ENCODE measurements around the gene ADGB. TPM values are rescaled to one million over a fixed set of nuclear protein-coding genes. Genes with fewer than 3 reads are reported as not detected.
"Not testable (repeated sequence)": the region's sequence is repeated elsewhere in the genome, so short reads cannot be mapped to it uniquely, and the experiment has no call there.

ADGB gene
- total RNA-seq, 4 donors from 2014 or later: 0.40 TPM; not detected in 3

- H3K27ac ChIP-seq: no peak overlapping the region
- no peak for TF ChIP-seq CTCF (IDR thresholded peaks at IDR 0.05)
Measured at GRCh38 chr6:146850238-146850896, 251.6 kb downstream of the ADGB start.

GRCh38 chr6:146850981-146851380, 252.2 kb downstream of the ADGB start:
- Histone ChIP-seq H3K4me3 (replicated peaks in 1 of 3) (no peak overlapping the region), H3K36me3 (no peaks in the 10 kb centered on the region), H3K9me3 (no peaks in the 10 kb centered on the region), H3K27ac (no peak overlapping the region), H3K4me1 (no peaks in the 10 kb centered on the region), H3K27me3 (no peaks in the 10 kb centered on the region)
- TF ChIP-seq POLR2A (IDR thresholded peaks at IDR 0.05) (no peak), CTCF (IDR thresholded peaks at IDR 0.05) (no peak)
- intact Hi-C loops (cut with DNase I): loop anchor here (5.0 kb wide), 1 partner anchor 436 kb away; no protein-coding TSS in a partner anchor
- DNase-seq: no peak

More at GRCh38 chr6:146850238-146850896, 251.6 kb downstream of the ADGB start:
- no peak for DNase-seq
- Histone ChIP-seq H3K36me3 (no peaks in the 10 kb centered on the region), H3K4me3 (replicated peaks in 1 of 3) (no peak overlapping the region), H3K9me3 (no peaks in the 10 kb centered on the region), H3K27me3 (no peaks in the 10 kb centered on the region), H3K4me1 (no peaks in the 10 kb centered on the region)
- 78 to 87% methylated on average over 6 of the region's 6 CpGs for WGBS, 2 donors
- intact Hi-C loops (cut with DNase I): loop anchor here (5.0 kb wide), 1 partner anchor 437 kb away; no protein-coding TSS in a partner anchor

GRCh38 chr6:146851837-146852236, 253.1 kb downstream of the ADGB start:
- H3K4me3 ChIP-seq (replicated peaks in 1 of 3): no peak overlapping the region
- 85 to 86% methylated on average over 1 of the region's 1 CpG for WGBS, 2 donors
- no peaks in the 10 kb centered on the region for H3K27me3 ChIP-seq
- intact Hi-C loops (cut with DNase I): loop anchor here (5.0 kb wide), 1 partner anchor 435 kb away; no protein-coding TSS in a partner anchor
- no peaks in the 10 kb centered on the region for H3K4me1 ChIP-seq
- H3K9me3 ChIP-seq: no peaks in the 10 kb centered on the region
- no peak for DNase-seq
- H3K27ac ChIP-seq: no peak overlapping the region
- no peak for TF ChIP-seq POLR2A (IDR thresholded peaks at IDR 0.05)
- TF ChIP-seq CTCF (IDR thresholded peaks at IDR 0.05): no peak
- no peaks in the 10 kb centered on the region for H3K36me3 ChIP-seq

- not testable (repeated sequence) for H3K9me3 ChIP-seq; H3K4me3 ChIP-seq (replicated peaks in 1 of 3); H3K36me3 ChIP-seq; H3K27ac ChIP-seq; DNase-seq; H3K4me1 ChIP-seq; H3K27me3 ChIP-seq
- 87 to 92% methylated on average over 6 of the region's 6 CpGs for WGBS, 2 donors
- intact Hi-C loops (cut with DNase I): loop anchor here (5.0 kb wide), 1 partner anchor 433 kb away; no protein-coding TSS in a partner anchor
Measured at GRCh38 chr6:146854521-146855255, 255.9 kb downstream of the ADGB start.

- no peak for DNase-seq
- WGBS, 2 donors: 90 to 95% methylated on average over 1 of the region's 1 CpG
- no peaks in the 10 kb centered on the region for H3K9me3 ChIP-seq
- intact Hi-C loops (cut with DNase I): no loop called here
- H3K27ac ChIP-seq: no peak overlapping the region
- H3K36me3 ChIP-seq: no peaks in the 10 kb centered on the region
- no peak overlapping the region for H3K4me3 ChIP-seq (replicated peaks in 1 of 3)
- no peaks in the 10 kb centered on the region for H3K27me3 ChIP-seq
- TF ChIP-seq CTCF (IDR thresholded peaks at IDR 0.05): no peak
- no peak for TF ChIP-seq POLR2A (IDR thresholded peaks at IDR 0.05)
- H3K4me1 ChIP-seq: peaks cover 0 to 4% of the 10 kb centered on the region in 2 donors
Measured at GRCh38 chr6:146855889-146856288, 257.1 kb downstream of the ADGB start.

All from thyroid gland (tissue), 4 donors.